IPS DF 19.7 (cell line): ENCODE data around the gene PHOSPHO2.

Experiments used
- DNase-seq: peaks from one replicate; pipeline ENCODE4 v3.0.0-alpha.2; 2013; ENCODE audit warnings: low read depth, low spot score

Gene PHOSPHO2

GRCh38 chr2:169716938-169717690 is 22.8 kb downstream of the PHOSPHO2 start:
- no peak for DNase-seq

- DNase-seq, result no peak
Measured at GRCh38 chr2:169717691-169718063, 23.4 kb downstream of the PHOSPHO2 start.

GRCh38 chr2:169718930-169719504 is 24.7 kb downstream of the PHOSPHO2 start:
- DNase-seq, result no peak

- no peak for DNase-seq
Measured at GRCh38 chr2:169721016-169721415, 26.7 kb downstream of the PHOSPHO2 start.

- no peak for DNase-seq
Measured at GRCh38 chr2:169727065-169727464, 32.8 kb downstream of the PHOSPHO2 start.

- no peak for DNase-seq
Measured at GRCh38 chr2:169729274-169729605, 35.0 kb downstream of the PHOSPHO2 start.

GRCh38 chr2:169732075-169732474 is 37.8 kb downstream of the PHOSPHO2 start:
- no peak for DNase-seq

- DNase-seq, result no peak
Measured at GRCh38 chr2:169732583-169733358, 38.5 kb downstream of the PHOSPHO2 start.

GRCh38 chr2:169734169-169734847 is 40.0 kb downstream of the PHOSPHO2 start:
- no peak for DNase-seq

GRCh38 chr2:169735623-169736022 is 41.4 kb downstream of the PHOSPHO2 start:
- no peak for DNase-seq

- no peak for DNase-seq
Measured at GRCh38 chr2:169736902-169737301, 42.6 kb downstream of the PHOSPHO2 start.

GRCh38 chr2:169738566-169739229 is 44.4 kb downstream of the PHOSPHO2 start:
- no peak for DNase-seq

GRCh38 chr2:169739351-169739750 is 45.1 kb downstream of the PHOSPHO2 start:
- DNase-seq, result no peak

GRCh38 chr2:169743549-169743948 is 49.3 kb downstream of the PHOSPHO2 start:
- no peak for DNase-seq

- no peak for DNase-seq
Measured at GRCh38 chr2:169746240-169746639, 52.0 kb downstream of the PHOSPHO2 start.

- DNase-seq, result no peak
Measured at GRCh38 chr2:169748319-169748718, 54.0 kb downstream of the PHOSPHO2 start.
